Measurements from ENCODE around the gene KIF1C. TPM values are rescaled to one million over a fixed set of nuclear protein-coding genes. Genes with fewer than 3 reads are reported as not detected.
A peak's percentile ranks its signal among the peaks of the same experiment; 100 is the strongest.

KIF1C gene
- total RNA-seq, 1 donor from 2014 or later = 22.1 TPM

GRCh38 chr17:4986403-4986802 lies 11.3 kb upstream of the KIF1C start:
- H3F3A ChIP-seq (ENCODE audit: low read depth) = peaks cover 18% of the 10 kb centered on the region
- no peaks in the 10 kb centered on the region for H3K9me3 ChIP-seq (ENCODE audit: low read depth)
- peak overlapping the region; percentile 94 for H3K4me2 ChIP-seq
- H2AFZ ChIP-seq (replicated peaks) = no peak overlapping the region
- H3K79me2 ChIP-seq (ENCODE audit: low read depth) = no peaks in the 10 kb centered on the region
- Mint-ChIP-seq H3K27me3 (ENCODE audit: insufficient read depth, low read depth) (peaks cover 17% of the 10 kb centered on the region), H3K36me3 (no peaks in the 10 kb centered on the region), H3K27ac (no peak overlapping the region), H3K4me1 (peaks cover 25% of the 10 kb centered on the region), H3K4me3 (peak overlapping the region; percentile 86), H3K9me3 (no peaks in the 10 kb centered on the region)
- peak overlapping the region; percentile 69 for H3K4me3 ChIP-seq
- H3K36me3 ChIP-seq = no peaks in the 10 kb centered on the region
- peaks cover 6% of the 10 kb centered on the region for H3K4me1 ChIP-seq
- no peak for TF ChIP-seq EZH2 (IDR thresholded peaks at IDR 0.05)
- TF ChIP-seq EZH2phosphoT487 (IDR thresholded peaks at IDR 0.05) = no peak
- no peak for TF ChIP-seq CTCF (IDR thresholded peaks at IDR 0.05)
- H3K27me3 ChIP-seq = peaks cover 42% of the 10 kb centered on the region
- no peak for DNase-seq (ENCODE audit: low spot score)
- H3K27ac ChIP-seq = no peak overlapping the region
- H3K9ac ChIP-seq = no peak overlapping the region
- no peaks in the 10 kb centered on the region for H4K20me1 ChIP-seq (ENCODE audit: low read depth)

- peak within 1 kb of the TSS; percentile 87 for H3K4me3 Mint-ChIP-seq
- peak; percentile 87 for DNase-seq (ENCODE audit: low spot score)
- peak within 1 kb of the TSS; percentile 92 for H2AFZ ChIP-seq (replicated peaks)
- H3K27me3 Mint-ChIP-seq (ENCODE audit: insufficient read depth, low read depth) = peaks cover 17% of the 10 kb centered on the region
- no peak for TF ChIP-seq EZH2phosphoT487 (IDR thresholded peaks at IDR 0.05)
- TF ChIP-seq CTCF (IDR thresholded peaks at IDR 0.05) = peak; percentile 70
- peak; percentile 72 for TF ChIP-seq EZH2 (IDR thresholded peaks at IDR 0.05)
- H3K36me3 ChIP-seq = no peaks in the 10 kb centered on the region
- peaks cover 25% of the 10 kb centered on the region for H3K4me1 Mint-ChIP-seq
- H3K36me3 Mint-ChIP-seq = no peaks in the 10 kb centered on the region
- H3K9me3 ChIP-seq (ENCODE audit: low read depth) = no peaks in the 10 kb centered on the region
- H3K27ac ChIP-seq = no peak within 1 kb of the TSS
- H3K4me2 ChIP-seq = peak within 1 kb of the TSS; percentile 94
- no peaks in the 10 kb centered on the region for H3K9me3 Mint-ChIP-seq
- H3K4me1 ChIP-seq = peaks cover 6% of the 10 kb centered on the region
- H3K4me3 ChIP-seq = peak within 1 kb of the TSS; percentile 69
- peaks cover 42% of the 10 kb centered on the region for H3K27me3 ChIP-seq
- H3K79me2 ChIP-seq (ENCODE audit: low read depth) = no peaks in the 10 kb centered on the region
- H3F3A ChIP-seq (ENCODE audit: low read depth) = peaks cover 18% of the 10 kb centered on the region
- H3K27ac Mint-ChIP-seq = peak within 1 kb of the TSS; percentile 37
- H3K9ac ChIP-seq = peak within 1 kb of the TSS; percentile 29
- H4K20me1 ChIP-seq (ENCODE audit: low read depth) = no peaks in the 10 kb centered on the region
These were observed 10.6 kb upstream of the KIF1C start, which contains the start of gene CAMTA2 for GRCh38 chr17:4986951-4987766. CAMTA2 (minus strand) TSS chr17:4987675; CDS start chr17:4986222, 1,453 bp downstream.

GRCh38 chr17:4987767-4988567 lies 9.8 kb upstream of the KIF1C start:
- TF ChIP-seq EZH2 (IDR thresholded peaks at IDR 0.05) (no peak), EZH2phosphoT487 (IDR thresholded peaks at IDR 0.05) (no peak), CTCF (IDR thresholded peaks at IDR 0.05) (no peak)
- Histone ChIP-seq H3K36me3 (no peaks in the 10 kb centered on the region), H3K27me3 (peaks cover 42% of the 10 kb centered on the region), H3F3A (ENCODE audit: low read depth) (peaks cover 18% of the 10 kb centered on the region), H3K4me2 (peak overlapping the region; percentile 94), H3K4me1 (peaks cover 6% of the 10 kb centered on the region), H3K79me2 (ENCODE audit: low read depth) (no peaks in the 10 kb centered on the region), H3K27ac (no peak overlapping the region), H2AFZ (replicated peaks) (peak overlapping the region; percentile 92), H3K4me3 (peak overlapping the region; percentile 69), H3K9ac (peak overlapping the region; percentile 29), H3K9me3 (ENCODE audit: low read depth) (no peaks in the 10 kb centered on the region), H4K20me1 (ENCODE audit: low read depth) (no peaks in the 10 kb centered on the region)
- peak overlapping the region; percentile 37 for H3K27ac Mint-ChIP-seq
- H3K36me3 Mint-ChIP-seq = no peaks in the 10 kb centered on the region
- no peaks in the 10 kb centered on the region for H3K9me3 Mint-ChIP-seq
- peaks cover 15% of the 10 kb centered on the region for H3K27me3 Mint-ChIP-seq (ENCODE audit: insufficient read depth, low read depth)
- H3K4me3 Mint-ChIP-seq = peak overlapping the region; percentile 87
- DNase-seq (ENCODE audit: low spot score) = no peak
- peaks cover 25% of the 10 kb centered on the region for H3K4me1 Mint-ChIP-seq

All from neural progenitor cell (in vitro differentiated cells).